Measurements from ENCODE around the gene FAM174A. TPM values are rescaled to one million over a fixed set of nuclear protein-coding genes. Genes with fewer than 3 reads are reported as not detected.

Gene FAM174A
- total RNA-seq, 1 experiment from 2014 or later, result 13.3 TPM

DNA sequence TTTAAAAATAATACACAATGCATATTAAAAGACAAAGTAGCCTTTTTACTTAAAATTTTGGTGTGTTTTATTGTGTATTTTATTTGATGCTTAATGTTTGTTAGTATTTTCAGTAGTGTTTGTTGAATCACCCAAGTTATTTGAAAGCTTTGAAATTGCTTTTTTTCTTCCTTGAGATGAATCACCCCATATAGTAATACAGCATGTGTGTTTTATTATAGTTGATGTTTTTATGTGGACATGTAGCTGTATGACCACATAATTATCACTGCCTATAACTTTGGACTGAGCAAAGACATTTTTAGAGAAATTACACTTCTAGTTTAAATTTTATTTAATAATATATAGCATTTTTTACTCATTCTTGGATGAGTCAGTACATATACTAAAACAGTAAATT is 18.0 kb downstream of the FAM174A start:
- intact Hi-C loops (cut with micrococcal nuclease; ENCODE audit: unreplicated experiment), result no loop called here
- no peaks in the 10 kb centered on the region for H3K4me1 Mint-ChIP-seq (ENCODE audit: low read depth, unreplicated experiment)
- H3K27me3 Mint-ChIP-seq (ENCODE audit: unreplicated experiment), result no peaks in the 10 kb centered on the region
- CTCF ChIA-PET, result interaction anchor here (0.6 kb wide), 1 partner anchor 30 kb away, joined by 3 read pairs; no protein-coding TSS in a partner anchor
- DNase-seq, result no peak
- TF ChIP-seq, protein P1, sequence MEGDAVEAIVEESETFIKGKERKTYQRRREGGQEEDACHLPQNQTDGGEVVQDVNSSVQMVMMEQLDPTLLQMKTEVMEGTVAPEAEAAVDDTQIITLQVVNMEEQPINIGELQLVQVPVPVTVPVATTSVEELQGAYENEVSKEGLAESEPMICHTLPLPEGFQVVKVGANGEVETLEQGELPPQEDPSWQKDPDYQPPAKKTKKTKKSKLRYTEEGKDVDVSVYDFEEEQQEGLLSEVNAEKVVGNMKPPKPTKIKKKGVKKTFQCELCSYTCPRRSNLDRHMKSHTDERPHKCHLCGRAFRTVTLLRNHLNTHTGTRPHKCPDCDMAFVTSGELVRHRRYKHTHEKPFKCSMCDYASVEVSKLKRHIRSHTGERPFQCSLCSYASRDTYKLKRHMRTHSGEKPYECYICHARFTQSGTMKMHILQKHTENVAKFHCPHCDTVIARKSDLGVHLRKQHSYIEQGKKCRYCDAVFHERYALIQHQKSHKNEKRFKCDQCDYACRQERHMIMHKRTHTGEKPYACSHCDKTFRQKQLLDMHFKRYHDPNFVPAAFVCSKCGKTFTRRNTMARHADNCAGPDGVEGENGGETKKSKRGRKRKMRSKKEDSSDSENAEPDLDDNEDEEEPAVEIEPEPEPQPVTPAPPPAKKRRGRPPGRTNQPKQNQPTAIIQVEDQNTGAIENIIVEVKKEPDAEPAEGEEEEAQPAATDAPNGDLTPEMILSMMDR (IDR thresholded peaks at IDR 0.05; ENCODE audit: unreplicated experiment), result no peak
- H3K36me3 Mint-ChIP-seq (ENCODE audit: insufficient read depth, unreplicated experiment), result no peaks in the 10 kb centered on the region
- BruUV-seq (replicated peaks), result no TSS peak
- no peak overlapping the region for H3K27ac Mint-ChIP-seq (ENCODE audit: unreplicated experiment)
- H3K4me3 Mint-ChIP-seq (ENCODE audit: low read depth, unreplicated experiment), result no peak overlapping the region
- no peaks in the 10 kb centered on the region for H3K9me3 Mint-ChIP-seq (ENCODE audit: low read depth, unreplicated experiment)

DNA sequence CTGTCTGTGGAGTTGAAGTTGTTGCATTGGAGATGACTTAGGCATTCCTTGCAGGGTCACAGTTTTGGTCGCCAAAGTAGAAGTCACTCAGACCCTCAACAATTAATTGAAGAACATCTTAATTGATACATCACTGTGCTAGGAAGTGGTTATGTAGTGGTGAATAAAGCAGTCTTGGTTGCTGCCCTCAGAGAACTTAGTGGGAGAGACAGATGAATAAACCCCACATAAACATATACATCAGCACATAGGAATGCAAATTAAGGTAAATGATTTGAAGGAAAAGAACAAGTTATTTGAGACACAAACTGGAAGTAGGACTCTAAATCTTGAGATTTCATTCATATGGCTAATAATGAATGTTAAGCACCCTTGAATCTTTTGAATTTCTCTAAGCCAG is 25.7 kb downstream of the FAM174A start:
- no peak for DNase-seq
- CTCF ChIA-PET, result no interaction called here
- H3K4me1 Mint-ChIP-seq (ENCODE audit: low read depth, unreplicated experiment), result no peaks in the 10 kb centered on the region
- no peaks in the 10 kb centered on the region for H3K36me3 Mint-ChIP-seq (ENCODE audit: insufficient read depth, unreplicated experiment)
- intact Hi-C loops (cut with micrococcal nuclease; ENCODE audit: unreplicated experiment), result no loop called here
- no peak overlapping the region for H3K4me3 Mint-ChIP-seq (ENCODE audit: low read depth, unreplicated experiment)
- H3K27me3 Mint-ChIP-seq (ENCODE audit: unreplicated experiment), result no peaks in the 10 kb centered on the region
- no TSS peak for BruUV-seq (replicated peaks)
- TF ChIP-seq, protein P1 (IDR thresholded peaks at IDR 0.05; ENCODE audit: unreplicated experiment), result no peak
- no peak overlapping the region for H3K27ac Mint-ChIP-seq (ENCODE audit: unreplicated experiment)
- H3K9me3 Mint-ChIP-seq (ENCODE audit: low read depth, unreplicated experiment), result no peaks in the 10 kb centered on the region

DNA sequence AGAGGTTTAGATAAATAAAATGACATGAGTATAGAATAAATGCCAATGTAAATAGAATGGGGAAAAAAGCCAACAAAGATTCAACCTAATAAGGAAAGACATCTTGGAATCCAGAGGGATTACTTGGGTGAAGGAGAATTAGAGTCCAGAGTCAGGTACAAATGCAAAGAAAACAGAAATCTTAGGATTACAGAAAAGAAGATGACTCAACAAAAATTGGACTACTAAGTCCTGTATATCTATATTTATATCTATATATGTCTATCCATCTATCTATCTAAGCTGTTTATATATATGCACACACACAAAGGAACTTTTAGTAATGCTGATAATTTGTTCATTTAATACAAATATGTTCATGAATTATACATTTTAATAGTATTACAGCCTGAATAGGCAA is 27.6 kb downstream of the FAM174A start:
- no peak overlapping the region for H3K27ac Mint-ChIP-seq (ENCODE audit: unreplicated experiment)
- intact Hi-C loops (cut with micrococcal nuclease; ENCODE audit: unreplicated experiment), result no loop called here
- BruUV-seq (replicated peaks), result no TSS peak
- H3K4me3 Mint-ChIP-seq (ENCODE audit: low read depth, unreplicated experiment), result no peak overlapping the region
- TF ChIP-seq, protein P1 (IDR thresholded peaks at IDR 0.05; ENCODE audit: unreplicated experiment), result no peak
- CTCF ChIA-PET, result no interaction called here
- no peaks in the 10 kb centered on the region for H3K9me3 Mint-ChIP-seq (ENCODE audit: low read depth, unreplicated experiment)
- no peak for DNase-seq
- H3K36me3 Mint-ChIP-seq (ENCODE audit: insufficient read depth, unreplicated experiment), result no peaks in the 10 kb centered on the region
- H3K27me3 Mint-ChIP-seq (ENCODE audit: unreplicated experiment), result no peaks in the 10 kb centered on the region
- no peaks in the 10 kb centered on the region for H3K4me1 Mint-ChIP-seq (ENCODE audit: low read depth, unreplicated experiment)

DNA sequence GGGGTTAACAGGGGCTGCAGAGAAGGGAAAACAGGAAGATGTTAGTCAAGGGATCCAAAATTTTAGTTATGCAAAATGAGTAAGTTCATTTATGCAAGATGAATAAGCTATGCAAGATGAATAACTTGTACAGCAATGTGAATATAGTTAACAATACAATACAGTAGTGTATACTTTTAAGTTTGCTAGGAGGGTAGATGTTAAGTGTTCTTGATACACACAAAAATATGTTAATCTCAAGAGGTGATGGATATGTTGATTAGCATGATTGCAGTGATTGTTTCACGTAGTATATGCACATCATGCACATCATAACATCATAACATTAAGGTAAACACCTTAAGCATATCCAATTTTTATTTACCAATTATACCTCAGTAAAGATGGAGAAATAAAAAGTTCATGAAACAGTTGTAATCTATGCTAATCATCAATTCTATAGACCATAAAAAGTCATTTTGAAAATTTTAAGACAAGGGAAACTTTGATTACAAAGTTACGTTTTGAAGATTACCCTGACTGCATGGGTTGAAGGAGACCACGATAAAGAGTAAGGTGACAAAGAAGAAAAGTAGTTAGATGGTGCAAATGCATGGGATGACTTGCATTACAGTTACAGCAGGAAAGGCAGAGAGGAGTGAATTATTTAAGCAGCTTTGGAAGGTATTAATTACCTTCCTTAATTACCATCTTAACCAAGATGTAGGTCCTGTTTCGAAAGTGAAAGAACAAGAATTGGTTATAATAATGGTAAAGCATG is 31.4 kb downstream of the FAM174A start:
- Mint-ChIP-seq H3K27ac (ENCODE audit: unreplicated experiment) (no peak overlapping the region), H3K4me3 (ENCODE audit: low read depth, unreplicated experiment) (no peak overlapping the region), H3K27me3 (ENCODE audit: unreplicated experiment) (no peaks in the 10 kb centered on the region), H3K36me3 (ENCODE audit: insufficient read depth, unreplicated experiment) (no peaks in the 10 kb centered on the region), H3K4me1 (ENCODE audit: low read depth, unreplicated experiment) (no peaks in the 10 kb centered on the region), H3K9me3 (ENCODE audit: low read depth, unreplicated experiment) (no peaks in the 10 kb centered on the region)
- no peak for DNase-seq
- no TSS peak for BruUV-seq (replicated peaks)
- intact Hi-C loops (cut with micrococcal nuclease; ENCODE audit: unreplicated experiment), result no loop called here
- CTCF ChIA-PET, result no interaction called here
- TF ChIP-seq, protein P1 (IDR thresholded peaks at IDR 0.05; ENCODE audit: unreplicated experiment), result no peak

Data from Calu3 (cell line).